A549 (cell line): ENCODE data around the gene GPR158. TPM values are rescaled to one million over a fixed set of nuclear protein-coding genes. Genes with fewer than 3 reads are reported as not detected.

Experiments used
- ATAC-seq, 2 experiments: fragments of 200-7000 bp in 1 of 2; fragments of >200 bp in 1 of 2; cut with Nextera tagmentation in 1 of 2; cut with Tn5 transposase in 1 of 2; 3 replicates each; pipeline versions ENCODE4 v1.8.0 to v1.9.1; 2018 to 2020; ENCODE audit warnings: mild to moderate bottlenecking in 1 of 2, moderate library complexity in 1 of 2
- CTCF ChIA-PET: fragments of 300-600 bp; sonication (Branson Sonifier 250); formaldehyde crosslinking; extraction: SDS; loops from one replicate; lab custom pipeline; 2021; ENCODE audit warnings: antibody characterized with exemption, inconsistent platforms; lab: Yijun Ruan, JAX
- POLR2A ChIA-PET: fragments of 350-600 bp; formaldehyde crosslinking; extraction: SDS; loops from one replicate; lab custom pipeline; 2021; ENCODE audit warnings: antibody characterized with exemption, inconsistent platforms; lab: Yijun Ruan, JAX
- DNase-seq, 2 experiments: peaks; one replicate each; pipeline versions ENCODE4 v3.0.0 to v3.0.0-alpha.2; 2011 to 2016; ENCODE audit warnings: low read depth in 1 of 2, low spot score in 1 of 2
- FAIRE-seq: peaks from 2 replicates; lab custom pipeline; 2011; peaks lifted over from hg19 to GRCh38; lab: Jason Lieb, UNC
- H3K27ac ChIP-seq, 2 experiments: fragments of >200 bp; sonication (Bioruptor Twin); formaldehyde crosslinking; 3 replicates each; pipeline ENCODE4 v1.5.1; 2016 to 2017
- H3K4me1 ChIP-seq: fragments of >200 bp; sonication (Bioruptor Twin); formaldehyde crosslinking; 3 replicates; pipeline ENCODE4 v1.6.1; 2016
- H3K4me2 ChIP-seq: fragments of >200 bp; sonication (Bioruptor Twin); formaldehyde crosslinking; 3 replicates; pipeline ENCODE4 v1.6.1; 2016
- H3K4me3 ChIP-seq: fragments of >200 bp; sonication (Bioruptor Twin); formaldehyde crosslinking; 3 replicates; pipeline ENCODE4 v1.5.1; 2016
- H3K9me3 ChIP-seq: fragments of >200 bp; sonication (Bioruptor Twin); formaldehyde crosslinking; 3 replicates; pipeline ENCODE4 v1.6.1; 2016
- ATOH8 ChIP-seq: fragments of 250-450 bp; sonication (Bioruptor Pico); IDR thresholded peaks from 2 replicates; pipeline ENCODE4 v1.5.0; 2020; ENCODE audit warnings: low read depth, mild to moderate bottlenecking, moderate library complexity
- BHLHE40 ChIP-seq: IDR thresholded peaks from 2 replicates; pipeline ENCODE4 v1.6.1; 2012; ENCODE audit warnings: low read depth, low read length, inconsistent platforms
- CBX2 ChIP-seq: fragments of 200-600 bp; sonication (generic); IDR thresholded peaks from 2 replicates; pipeline ENCODE4 v1.6.1; 2016; ENCODE audit warnings: low read depth, mild to moderate bottlenecking, borderline replicate concordance
- CEBPB ChIP-seq, 2 experiments: fragments of >200 bp in 1 of 2; sonication (Bioruptor Twin) in 1 of 2; formaldehyde crosslinking in 1 of 2; IDR thresholded peaks; 2 replicates each; pipeline ENCODE4 v1.6.1; 2012 to 2016
- CHD2 ChIP-seq: fragments of 150-350 bp; IDR thresholded peaks from 2 replicates; pipeline ENCODE4 v1.6.1; 2014; ENCODE audit warnings: low read length; ENCODE audit not compliant: partially characterized antibody
- CHD4 ChIP-seq: fragments of 200-600 bp; sonication (generic); IDR thresholded peaks from 2 replicates; pipeline ENCODE4 v1.6.1; 2016; ENCODE audit warnings: antibody characterized with exemption, mild to moderate bottlenecking, borderline replicate concordance
- EHMT2 ChIP-seq: fragments of 200-600 bp; sonication (generic); IDR thresholded peaks from 2 replicates; pipeline ENCODE4 v1.6.1; 2016; ENCODE audit warnings: antibody characterized with exemption, low read depth, mild to moderate bottlenecking, moderate library complexity
- ESRRA ChIP-seq: fragments of 150-350 bp; IDR thresholded peaks from 2 replicates; pipeline ENCODE4 v1.6.1; 2014; ENCODE audit warnings: mild to moderate bottlenecking, low read length, borderline replicate concordance
- FOXS1 ChIP-seq: fragments of 250-450 bp; sonication (Bioruptor Pico); IDR thresholded peaks from 2 replicates; pipeline ENCODE4 v1.5.0; 2020; ENCODE audit warnings: mild to moderate bottlenecking, moderate library complexity
- GATA3 ChIP-seq: IDR thresholded peaks from 2 replicates; pipeline ENCODE4 v1.6.1; 2012; ENCODE audit warnings: borderline replicate concordance
- HES2 ChIP-seq: fragments of >200 bp; sonication (Bioruptor Twin); formaldehyde crosslinking; IDR thresholded peaks from 2 replicates; pipeline ENCODE4 v1.6.1; 2016
- HOXB5 ChIP-seq: fragments of 250-450 bp; sonication (Bioruptor Pico); IDR thresholded peaks from 2 replicates; pipeline ENCODE4 v1.5.0; 2020; ENCODE audit warnings: mild to moderate bottlenecking, moderate library complexity
- KDM1A ChIP-seq: fragments of 200-600 bp; sonication (generic); IDR thresholded peaks from 2 replicates; pipeline ENCODE4 v1.6.1; 2016; ENCODE audit warnings: low read depth, mild to moderate bottlenecking
- KDM5A ChIP-seq: fragments of 200-600 bp; sonication (generic); IDR thresholded peaks from 2 replicates; pipeline ENCODE4 v1.6.1; 2016; ENCODE audit warnings: antibody characterized with exemption, mild to moderate bottlenecking
- NFE2L2 ChIP-seq: fragments of 150-350 bp; conservative IDR thresholded peaks from 2 replicates; pipeline ENCODE4 v1.6.1; 2014; ENCODE audit warnings: low read length
- NPAS2 ChIP-seq: fragments of 250-450 bp; sonication (Bioruptor Pico); IDR thresholded peaks from 2 replicates; pipeline ENCODE4 v1.8.0; 2022; ENCODE audit warnings: mild to moderate bottlenecking, moderate library complexity, borderline replicate concordance
- PBX3 ChIP-seq: IDR thresholded peaks from 2 replicates; pipeline ENCODE4 v1.6.1; 2012
- PHF8 ChIP-seq: fragments of 200-600 bp; sonication (generic); IDR thresholded peaks from 2 replicates; pipeline ENCODE4 v1.6.1; 2016; ENCODE audit warnings: low read depth, mild to moderate bottlenecking, antibody characterized with exemption, moderate library complexity, borderline replicate concordance
- RAD21 ChIP-seq, 2 experiments: fragments of >200 bp in 1 of 2; sonication (Bioruptor Twin) in 1 of 2; formaldehyde crosslinking in 1 of 2; IDR thresholded peaks in 1 of 2; conservative IDR thresholded peaks in 1 of 2; 2 replicates in 1 of 2; 3 replicates in 1 of 2; pipeline ENCODE4 v1.6.1; 2012 to 2018; ENCODE audit warnings: inconsistent platforms in 1 of 2
- RARB ChIP-seq: fragments of 250-450 bp; sonication (Bioruptor Pico); IDR thresholded peaks from 2 replicates; pipeline ENCODE4 v1.8.0; 2021; ENCODE audit warnings: mild to moderate bottlenecking, moderate library complexity
- RCOR1 ChIP-seq: fragments of 150-350 bp; IDR thresholded peaks from 2 replicates; pipeline ENCODE4 v1.6.1; 2014; ENCODE audit warnings: antibody characterized with exemption, low read length, low read depth
- SMC3 ChIP-seq: fragments of >200 bp; sonication (Bioruptor Twin); formaldehyde crosslinking; IDR thresholded peaks from 3 replicates; pipeline ENCODE4 v1.6.1; 2018; ENCODE audit warnings: inconsistent platforms
- SREBF2 ChIP-seq: fragments of 450-650 bp; IDR thresholded peaks from 2 replicates; pipeline ENCODE4 v1.6.1; 2014; ENCODE audit warnings: mild to moderate bottlenecking, moderate library complexity
- TFCP2L1 ChIP-seq: fragments of 250-450 bp; sonication (Bioruptor Pico); IDR thresholded peaks from 2 replicates; pipeline ENCODE4 v1.5.0; 2021; ENCODE audit warnings: mild to moderate bottlenecking
- TP53 ChIP-seq: fragments of 250-450 bp; sonication (Bioruptor Pico); IDR thresholded peaks from 2 replicates; pipeline ENCODE4 v1.5.0; 2021; ENCODE audit warnings: mild to moderate bottlenecking, moderate library complexity
- USF2 ChIP-seq: fragments of 450-650 bp; IDR thresholded peaks from 2 replicates; pipeline ENCODE4 v1.6.1; 2014; ENCODE audit warnings: antibody characterized with exemption
- ZFP36 ChIP-seq: fragments of 450-650 bp; IDR thresholded peaks from 2 replicates; pipeline ENCODE4 v1.6.1; 2014; ENCODE audit warnings: borderline replicate concordance; ENCODE audit not compliant: partially characterized antibody
- ZNF302 ChIP-seq: fragments of 250-450 bp; sonication (Bioruptor Pico); IDR thresholded peaks from 2 replicates; pipeline ENCODE4 v1.9.0; 2021; ENCODE audit warnings: inconsistent platforms, mild to moderate bottlenecking, moderate library complexity
- WGBS: methylation state at CpG from one replicate; pipeline ENCODE4 v1.1.6; 2017; ENCODE audit errors: missing lambda C conversion rate; 5-methylcytosine and 5-hydroxymethylcytosine counted together
- polyA plus RNA-seq, 4 experiments: library from polyadenylated mRNA; depleted of rRNA in 3 of 4; stranded (reverse); fragments of >200 nt; fragmentation: RNase III in 1 of 4; extraction: RNeasy Plus Mini Kit Qiagen cat#74134 plus additional on column Dnase treatment in 1 of 4; gene quantifications; 2 replicates in 3 of 4; 3 replicates in 1 of 4; pipeline ENCODE4 v1.2.3, GENCODE V29; 2011 to 2017
- TF ChIP-seq, protein P1 (sequence below): fragments of 250-450 bp; sonication (Bioruptor Pico); IDR thresholded peaks from 2 replicates; pipeline ENCODE4 v1.5.0; 2021; ENCODE audit warnings: mild to moderate bottlenecking, moderate library complexity, borderline replicate concordance
- TF ChIP-seq, protein P2 (sequence below): fragments of 150-350 bp; IDR thresholded peaks from 2 replicates; pipeline ENCODE4 v1.6.1; 2014; ENCODE audit warnings: low read depth, mild to moderate bottlenecking, low read length
- TF ChIP-seq, protein P3 (sequence below): fragments of >200 bp; sonication (Bioruptor Twin); formaldehyde crosslinking; IDR thresholded peaks from 3 replicates; pipeline ENCODE4 v1.5.1; 2016
- TF ChIP-seq, protein P4 (sequence below): IDR thresholded peaks from 2 replicates; pipeline ENCODE4 v1.6.1; 2012; ENCODE audit warnings: low read depth, borderline replicate concordance

The GPR158 gene
- polyA plus RNA-seq, 2 of the 4 experiments (the other 2 are of a cell fraction): 0.01 to 0.03 TPM

GRCh38 chr10:25261110-25261509 is 86.3 kb downstream of the GPR158 start:
- H3K27ac ChIP-seq: no peak overlapping the region
- TF ChIP-seq, protein P1, sequence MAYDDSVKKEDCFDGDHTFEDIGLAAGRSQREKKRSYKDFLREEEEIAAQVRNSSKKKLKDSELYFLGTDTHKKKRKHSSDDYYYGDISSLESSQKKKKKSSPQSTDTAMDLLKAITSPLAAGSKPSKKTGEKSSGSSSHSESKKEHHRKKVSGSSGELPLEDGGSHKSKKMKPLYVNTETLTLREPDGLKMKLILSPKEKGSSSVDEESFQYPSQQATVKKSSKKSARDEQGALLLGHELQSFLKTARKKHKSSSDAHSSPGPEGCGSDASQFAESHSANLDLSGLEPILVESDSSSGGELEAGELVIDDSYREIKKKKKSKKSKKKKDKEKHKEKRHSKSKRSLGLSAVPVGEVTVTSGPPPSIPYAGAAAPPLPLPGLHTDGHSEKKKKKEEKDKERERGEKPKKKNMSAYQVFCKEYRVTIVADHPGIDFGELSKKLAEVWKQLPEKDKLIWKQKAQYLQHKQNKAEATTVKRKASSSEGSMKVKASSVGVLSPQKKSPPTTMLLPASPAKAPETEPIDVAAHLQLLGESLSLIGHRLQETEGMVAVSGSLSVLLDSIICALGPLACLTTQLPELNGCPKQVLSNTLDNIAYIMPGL (CRISPR knock-in tag): no peak
- TF ChIP-seq ESRRA (no peak), CBX2 (no peak), NPAS2 (CRISPR knock-in tag) (no peak), ZFP36 (no peak), KDM5A (no peak), PBX3 (no peak), USF2 (no peak), CHD2 (no peak), NFE2L2 (no peak), HOXB5 (CRISPR knock-in tag) (no peak), SMC3 (no peak), FOXS1 (CRISPR knock-in tag) (no peak), CHD4 (no peak), SREBF2 (no peak), GATA3 (no peak), RAD21 (conservative IDR thresholded peaks at IDR 0.05 in 1 of 2, IDR thresholded peaks at IDR 0.05 in 1 of 2) (no peak), BHLHE40 (no peak), EHMT2 (no peak)
- TF ChIP-seq, protein P2, sequence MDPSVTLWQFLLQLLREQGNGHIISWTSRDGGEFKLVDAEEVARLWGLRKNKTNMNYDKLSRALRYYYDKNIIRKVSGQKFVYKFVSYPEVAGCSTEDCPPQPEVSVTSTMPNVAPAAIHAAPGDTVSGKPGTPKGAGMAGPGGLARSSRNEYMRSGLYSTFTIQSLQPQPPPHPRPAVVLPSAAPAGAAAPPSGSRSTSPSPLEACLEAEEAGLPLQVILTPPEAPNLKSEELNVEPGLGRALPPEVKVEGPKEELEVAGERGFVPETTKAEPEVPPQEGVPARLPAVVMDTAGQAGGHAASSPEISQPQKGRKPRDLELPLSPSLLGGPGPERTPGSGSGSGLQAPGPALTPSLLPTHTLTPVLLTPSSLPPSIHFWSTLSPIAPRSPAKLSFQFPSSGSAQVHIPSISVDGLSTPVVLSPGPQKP: no peak
- no peaks in the 10 kb centered on the region for H3K4me1 ChIP-seq
- no peak overlapping the region for H3K4me3 ChIP-seq
- CTCF ChIA-PET: no interaction called here
- no peak for ATAC-seq
- no peak for DNase-seq
- FAIRE-seq: no peak
- WGBS: 4% methylated on average over 2 of the region's 2 CpGs
- no peaks in the 10 kb centered on the region for H3K9me3 ChIP-seq
- POLR2A ChIA-PET: no interaction called here
- no peak overlapping the region for H3K4me2 ChIP-seq

DNA sequence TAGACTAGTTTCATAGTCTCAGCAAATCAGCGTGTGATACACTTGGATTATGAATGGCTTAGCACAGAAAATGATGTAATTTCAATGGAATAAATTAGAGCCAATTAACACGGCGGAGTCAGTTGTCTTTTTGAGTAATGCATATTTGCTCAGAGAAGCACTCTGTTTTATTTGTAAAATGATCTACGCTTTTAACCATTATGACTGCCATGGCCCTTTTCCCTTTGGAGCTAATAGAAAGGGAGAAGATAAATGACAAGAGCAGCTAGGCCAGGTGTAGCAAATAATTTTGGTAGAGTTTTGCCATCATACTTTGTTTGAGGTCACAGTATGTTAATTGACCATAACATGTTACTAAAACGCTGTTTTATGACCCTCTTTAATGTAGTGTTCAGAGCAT is 86.8 kb downstream of the GPR158 start:
- no peak for ATAC-seq
- TF ChIP-seq ZNF302 (CRISPR knock-in tag): no peak
- no peak for TF ChIP-seq CBX2
- TF ChIP-seq ATOH8 (CRISPR knock-in tag): no peak
- TF ChIP-seq RARB: no peak
- no peak for TF ChIP-seq CEBPB (IDR thresholded peaks at IDR 0.05)
- TF ChIP-seq SMC3: no peak
- TF ChIP-seq KDM1A: no peak
- TF ChIP-seq TP53: no peak
- TF ChIP-seq PHF8: no peak
- TF ChIP-seq, protein P3, sequence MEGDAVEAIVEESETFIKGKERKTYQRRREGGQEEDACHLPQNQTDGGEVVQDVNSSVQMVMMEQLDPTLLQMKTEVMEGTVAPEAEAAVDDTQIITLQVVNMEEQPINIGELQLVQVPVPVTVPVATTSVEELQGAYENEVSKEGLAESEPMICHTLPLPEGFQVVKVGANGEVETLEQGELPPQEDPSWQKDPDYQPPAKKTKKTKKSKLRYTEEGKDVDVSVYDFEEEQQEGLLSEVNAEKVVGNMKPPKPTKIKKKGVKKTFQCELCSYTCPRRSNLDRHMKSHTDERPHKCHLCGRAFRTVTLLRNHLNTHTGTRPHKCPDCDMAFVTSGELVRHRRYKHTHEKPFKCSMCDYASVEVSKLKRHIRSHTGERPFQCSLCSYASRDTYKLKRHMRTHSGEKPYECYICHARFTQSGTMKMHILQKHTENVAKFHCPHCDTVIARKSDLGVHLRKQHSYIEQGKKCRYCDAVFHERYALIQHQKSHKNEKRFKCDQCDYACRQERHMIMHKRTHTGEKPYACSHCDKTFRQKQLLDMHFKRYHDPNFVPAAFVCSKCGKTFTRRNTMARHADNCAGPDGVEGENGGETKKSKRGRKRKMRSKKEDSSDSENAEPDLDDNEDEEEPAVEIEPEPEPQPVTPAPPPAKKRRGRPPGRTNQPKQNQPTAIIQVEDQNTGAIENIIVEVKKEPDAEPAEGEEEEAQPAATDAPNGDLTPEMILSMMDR: no peak
- no peak for TF ChIP-seq HES2
- TF ChIP-seq TFCP2L1 (CRISPR knock-in tag): no peak
- TF ChIP-seq RCOR1: no peak
- TF ChIP-seq, protein P4, sequence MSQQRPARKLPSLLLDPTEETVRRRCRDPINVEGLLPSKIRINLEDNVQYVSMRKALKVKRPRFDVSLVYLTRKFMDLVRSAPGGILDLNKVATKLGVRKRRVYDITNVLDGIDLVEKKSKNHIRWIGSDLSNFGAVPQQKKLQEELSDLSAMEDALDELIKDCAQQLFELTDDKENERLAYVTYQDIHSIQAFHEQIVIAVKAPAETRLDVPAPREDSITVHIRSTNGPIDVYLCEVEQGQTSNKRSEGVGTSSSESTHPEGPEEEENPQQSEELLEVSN: no peak

More for the DNA sequence above, 86.8 kb downstream of the GPR158 start:
- CTCF ChIA-PET: no interaction called here
- 47% methylated on average over 5 of the region's 5 CpGs for whole genome bisulfite sequencing
- no peaks in the 10 kb centered on the region for H3K9me3 ChIP-seq
- H3K4me2 ChIP-seq: no peak overlapping the region
- POLR2A ChIA-PET: no interaction called here
- no peak for DNase-seq
- H3K27ac ChIP-seq: no peak overlapping the region
- no peak overlapping the region for H3K4me3 ChIP-seq
- FAIRE-seq: no peak
- no peaks in the 10 kb centered on the region for H3K4me1 ChIP-seq
